ENCODE data around the gene EMD. TPM values are rescaled to one million over a fixed set of nuclear protein-coding genes. Genes with fewer than 3 reads are reported as not detected.

Gene EMD
- total RNA-seq = 34.8 and 40.5 TPM in 2 replicates

GRCh38 chrX:154378799-154379568 is at the start of gene EMD:
TSS of gene EMD (plus strand) at chrX:154379295. CDS start at chrX:154379485, 190 bp downstream.

GRCh38 chrX:154374313-154375155 is 4.6 kb upstream of the EMD start, which contains the start of gene FLNA:
TSS of gene FLNA (minus strand) at chrX:154374634. CDS start at chrX:154371245, 3,389 bp downstream.

GRCh38 chrX:154397888-154398667 is 19.0 kb downstream of the EMD start, which contains the start of gene RPL10:
TSS of gene RPL10 (plus strand) at chrX:154398377. CDS start at chrX:154398520, 143 bp downstream.

DNA sequence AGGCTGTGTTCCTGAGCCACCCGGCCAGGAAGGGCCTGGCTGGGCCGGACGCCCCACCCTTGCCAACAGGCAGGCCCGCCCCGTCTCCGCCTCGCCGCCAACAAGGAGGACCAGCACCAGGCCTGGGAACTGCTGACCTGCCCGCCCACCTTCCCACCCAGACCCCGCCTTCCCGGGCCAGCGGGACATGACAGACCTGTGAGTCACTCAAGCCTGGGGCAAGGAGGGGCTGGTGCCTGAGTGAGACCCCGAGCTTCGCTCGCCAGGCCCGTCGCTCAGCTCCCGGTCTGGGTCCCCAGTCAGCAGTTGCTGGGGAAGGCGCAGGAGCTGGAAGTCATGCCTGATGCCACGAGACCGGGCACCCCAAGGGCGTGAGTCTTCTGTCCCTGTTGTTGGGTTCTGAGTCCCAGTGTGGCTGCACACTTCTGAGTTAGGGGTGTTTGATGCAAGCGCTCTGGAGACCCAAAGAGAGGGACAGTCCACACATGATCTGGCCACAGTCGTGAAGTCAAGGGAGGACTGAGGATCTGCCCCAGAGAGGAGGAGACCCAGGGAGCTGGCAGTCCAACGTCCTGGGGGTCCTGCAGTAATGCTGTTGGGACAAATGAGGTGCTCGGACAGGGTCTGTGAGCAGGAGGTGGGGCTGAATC is 30.3 kb downstream of the EMD start, which contains the start of gene DNASE1L1:
TSS of gene DNASE1L1 (minus strand) at position 33 of the 650 bp plus-strand sequence. CDS start 3,686 bp downstream, outside the sequence.

GRCh38 chrX:154428176-154429171 is 49.4 kb downstream of the EMD start, which contains the start of gene ATP6AP1:
TSS of gene ATP6AP1 (plus strand) at chrX:154428677. CDS start at chrX:154428693, 16 bp downstream.

Small RNAs within 50 kb of the gene (small RNA-seq; reads per million reads assigned to genes)
- gene SNORA70 = not detected

Other genes starting within 250 kb of the EMD start
- not detected in 2 replicates for gene OPN1LW, start 235.1 kb upstream of the EMD start, total RNA-seq
- gene OPN1MW, start 196.7 kb upstream of the EMD start, total RNA-seq = not detected in 2 replicates
- gene OPN1MW2, start 159.5 kb upstream of the EMD start, total RNA-seq = not detected in 2 replicates
- not detected in 2 replicates for gene OPN1MW3, start 121.7 kb upstream of the EMD start, total RNA-seq
- gene TEX28, start 84.2 kb upstream of the EMD start, total RNA-seq = not detected in 2 replicates
- gene TKTL1, start 83.5 kb upstream of the EMD start, total RNA-seq = not detected in 2 replicates
- gene FLNA, start 4.7 kb upstream of the EMD start, total RNA-seq = 1,743 and 1,971 TPM in 2 replicates
- gene RPL10, start 19.1 kb downstream of the EMD start, total RNA-seq = 2,325 and 2,873 TPM in 2 replicates
- gene DNASE1L1, start 30.0 kb downstream of the EMD start, total RNA-seq = 55.5 and 61.5 TPM in 2 replicates
- gene TAFAZZIN, start 32.2 kb downstream of the EMD start, total RNA-seq = 12.0 and 12.2 TPM in 2 replicates
- 31.6 and 37.2 TPM in 2 replicates for gene ATP6AP1, start 49.4 kb downstream of the EMD start, total RNA-seq
- gene GDI1, start 57.9 kb downstream of the EMD start, total RNA-seq = 59.5 and 77.8 TPM in 2 replicates
- 30.6 and 36.6 TPM in 2 replicates for gene FAM50A, start 64.8 kb downstream of the EMD start, total RNA-seq
- gene PLXNA3, start 79.0 kb downstream of the EMD start, total RNA-seq = 12.9 and 16.9 TPM in 2 replicates
- 16.5 and 18.2 TPM in 2 replicates for gene LAGE3, start 100.0 kb downstream of the EMD start, total RNA-seq
- 28.0 and 29.6 TPM in 2 replicates for gene UBL4A, start 107.3 kb downstream of the EMD start, total RNA-seq
- gene SLC10A3, start 111.3 kb downstream of the EMD start, total RNA-seq = 32.5 and 33.3 TPM in 2 replicates
- 21.9 and 22.2 TPM in 2 replicates for gene FAM3A, start 136.9 kb downstream of the EMD start, total RNA-seq
- gene G6PD, start 167.6 kb downstream of the EMD start, total RNA-seq = 80.2 and 110 TPM in 2 replicates
- 12.1 and 13.6 TPM in 2 replicates for gene IKBKG, start 168.3 kb downstream of the EMD start, total RNA-seq
- gene CTAG1A, start 205.8 kb downstream of the EMD start, total RNA-seq = not detected in 2 replicates
- not detected in 2 replicates for gene CTAG1B, start 240.0 kb downstream of the EMD start, total RNA-seq

Measured in articular chondrocyte of knee joint (primary cell).